ENCODE results near the gene ABHD16B. TPM values are rescaled to one million over a fixed set of nuclear protein-coding genes. Genes with fewer than 3 reads are reported as not detected.

The ABHD16B gene
- polyA plus RNA-seq, 2 donors: 0.42 to 0.92 TPM

DNA sequence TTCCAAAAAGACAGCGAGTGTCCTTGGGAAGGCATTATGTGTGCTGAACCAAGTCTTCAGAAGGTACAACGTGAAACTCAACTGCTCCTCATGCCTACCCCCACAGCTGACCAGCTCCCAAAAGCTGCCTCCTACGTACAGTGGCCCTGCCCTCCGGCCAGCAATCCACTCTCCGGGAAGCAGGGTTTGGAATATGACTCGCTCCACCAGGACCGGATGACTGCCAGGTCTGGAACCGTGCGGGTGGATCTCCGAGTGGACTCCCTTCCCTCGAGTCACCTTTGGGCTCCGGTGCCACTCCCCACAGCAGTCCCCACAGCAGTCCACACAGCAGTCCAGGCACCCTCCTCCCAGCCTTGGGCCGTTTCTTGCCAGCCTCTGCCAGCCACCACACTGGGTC lies 34.5 kb upstream of the ABHD16B start:
- 73 to 75% methylated on average over 13 of the region's 13 CpGs for WGBS, 2 donors
- H3K4me3 ChIP-seq (ENCODE audit: low read depth in 1 of 2, low read length in 2 of 2): no peak overlapping the region
- no peaks in the 10 kb centered on the region for H3K4me1 ChIP-seq (ENCODE audit: control insufficient read depth in 2 of 2, insufficient read depth in 2 of 2, low read length in 1 of 2)
- peaks cover 0 to 5% of the 10 kb centered on the region in 2 donors for H3K27me3 ChIP-seq (ENCODE audit: control insufficient read depth in 1 of 2, insufficient read depth in 2 of 2, low read length in 2 of 2)
- no peaks in the 10 kb centered on the region for H3K9me3 ChIP-seq (ENCODE audit: control insufficient read depth in 2 of 2, insufficient read depth in 1 of 2, low read depth in 1 of 2, low read length in 1 of 2)
- H3K27ac ChIP-seq (ENCODE audit: low read depth in 2 of 2, low read length in 1 of 2): no peak overlapping the region
- H3K36me3 ChIP-seq (ENCODE audit: control insufficient read depth in 2 of 2, insufficient read depth in 2 of 2, low read length in 1 of 2): no peaks in the 10 kb centered on the region

DNA sequence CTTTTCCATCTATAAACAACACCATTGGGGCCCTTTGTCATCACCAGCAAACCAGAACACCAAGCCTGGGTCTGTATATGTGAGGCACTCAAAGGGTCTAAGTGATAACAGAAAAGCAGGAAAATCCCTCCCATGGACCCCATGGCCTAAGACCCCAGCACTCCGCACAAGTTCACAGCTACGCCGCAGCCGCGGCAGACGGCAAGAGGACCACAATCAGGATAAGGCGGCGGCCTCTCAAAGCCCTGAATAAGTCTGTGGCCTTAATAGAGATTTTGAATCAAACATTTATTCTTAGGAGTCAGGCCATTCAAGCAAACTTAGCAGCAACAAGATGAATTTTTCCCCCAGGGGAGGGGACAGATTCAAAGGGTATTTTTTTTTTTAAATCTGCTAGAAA lies 33.2 kb upstream of the ABHD16B start:
- WGBS, 2 donors: 94 to 97% methylated on average over 8 of the region's 8 CpGs
- Histone ChIP-seq H3K27me3 (ENCODE audit: control insufficient read depth in 1 of 2, insufficient read depth in 2 of 2, low read length in 2 of 2) (peaks cover 0 to 5% of the 10 kb centered on the region in 2 donors), H3K9me3 (ENCODE audit: control insufficient read depth in 2 of 2, insufficient read depth in 1 of 2, low read depth in 1 of 2, low read length in 1 of 2) (no peaks in the 10 kb centered on the region), H3K4me1 (ENCODE audit: control insufficient read depth in 2 of 2, insufficient read depth in 2 of 2, low read length in 1 of 2) (peaks cover 0 to 3% of the 10 kb centered on the region in 2 donors), H3K4me3 (ENCODE audit: low read depth in 1 of 2, low read length in 2 of 2) (no peak overlapping the region), H3K27ac (ENCODE audit: low read depth in 2 of 2, low read length in 1 of 2) (no peak overlapping the region), H3K36me3 (ENCODE audit: control insufficient read depth in 2 of 2, insufficient read depth in 2 of 2, low read length in 1 of 2) (no peaks in the 10 kb centered on the region)

DNA sequence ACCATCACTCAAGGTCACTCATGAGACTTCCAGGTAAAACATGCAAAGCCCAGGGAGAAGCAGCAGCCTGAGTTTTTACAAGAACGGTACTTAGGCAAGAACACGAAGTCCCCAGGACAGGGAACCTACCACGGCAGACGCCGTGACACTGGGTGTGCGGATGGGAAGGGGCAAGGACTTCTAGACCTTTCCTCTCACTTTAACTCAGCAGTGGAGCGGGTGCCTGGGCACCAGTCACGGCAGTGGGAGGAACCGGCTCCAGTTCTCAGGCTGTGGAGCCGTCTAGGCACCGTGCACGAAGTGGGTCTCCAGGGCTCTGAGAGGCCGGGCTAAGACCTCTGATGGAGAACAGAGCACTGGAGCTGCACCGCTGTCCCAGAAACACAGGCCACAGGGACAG lies 32.8 kb upstream of the ABHD16B start:
- Histone ChIP-seq H3K9me3 (ENCODE audit: control insufficient read depth in 2 of 2, insufficient read depth in 1 of 2, low read depth in 1 of 2, low read length in 1 of 2) (no peaks in the 10 kb centered on the region), H3K27ac (ENCODE audit: low read depth in 2 of 2, low read length in 1 of 2) (no peak overlapping the region), H3K36me3 (ENCODE audit: control insufficient read depth in 2 of 2, insufficient read depth in 2 of 2, low read length in 1 of 2) (no peaks in the 10 kb centered on the region), H3K27me3 (ENCODE audit: control insufficient read depth in 1 of 2, insufficient read depth in 2 of 2, low read length in 2 of 2) (peaks cover 0 to 5% of the 10 kb centered on the region in 2 donors), H3K4me3 (ENCODE audit: low read depth in 1 of 2, low read length in 2 of 2) (no peak overlapping the region), H3K4me1 (ENCODE audit: control insufficient read depth in 2 of 2, insufficient read depth in 2 of 2, low read length in 1 of 2) (peaks cover 0 to 3% of the 10 kb centered on the region in 2 donors)
- 78 to 82% methylated on average over 12 to 14 of the region's 14 CpGs for WGBS, 2 donors

GRCh38 chr20:63828951-63829350 lies 32.3 kb upstream of the ABHD16B start:
- Histone ChIP-seq H3K27ac (ENCODE audit: low read depth in 2 of 2, low read length in 1 of 2) (no peak overlapping the region), H3K36me3 (ENCODE audit: control insufficient read depth in 2 of 2, insufficient read depth in 2 of 2, low read length in 1 of 2) (no peaks in the 10 kb centered on the region), H3K9me3 (ENCODE audit: control insufficient read depth in 2 of 2, insufficient read depth in 1 of 2, low read depth in 1 of 2, low read length in 1 of 2) (no peaks in the 10 kb centered on the region), H3K27me3 (ENCODE audit: control insufficient read depth in 1 of 2, insufficient read depth in 2 of 2, low read length in 2 of 2) (peaks cover 0 to 5% of the 10 kb centered on the region in 2 donors), H3K4me1 (ENCODE audit: control insufficient read depth in 2 of 2, insufficient read depth in 2 of 2, low read length in 1 of 2) (peaks cover 0 to 3% of the 10 kb centered on the region in 2 donors), H3K4me3 (ENCODE audit: low read depth in 1 of 2, low read length in 2 of 2) (peak overlapping the region in 1 of 2 donors; percentile 72)
- 64 to 69% methylated on average over 10 of the region's 10 CpGs for WGBS, 2 donors

DNA sequence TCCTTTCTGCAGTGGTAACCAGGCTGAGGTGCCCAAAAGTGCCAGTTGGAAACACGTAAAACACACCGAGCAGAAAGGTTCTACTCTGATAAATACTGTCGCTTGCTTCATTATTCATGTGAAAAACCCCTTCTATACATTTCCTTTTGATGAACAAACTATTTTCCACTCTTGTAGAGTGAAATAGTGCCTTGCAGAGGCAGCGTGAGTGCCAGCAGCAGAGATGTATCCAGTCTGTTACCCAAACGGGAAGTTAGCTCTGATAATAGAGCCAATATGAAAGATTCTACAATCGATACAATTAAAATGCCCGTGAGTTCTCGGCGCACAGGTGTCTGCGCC lies 31.7 kb upstream of the ABHD16B start:
- Histone ChIP-seq H3K36me3 (ENCODE audit: control insufficient read depth in 2 of 2, insufficient read depth in 2 of 2, low read length in 1 of 2) (no peaks in the 10 kb centered on the region), H3K4me3 (ENCODE audit: low read depth in 1 of 2, low read length in 2 of 2) (peak overlapping the region; percentile 41 to 72), H3K27me3 (ENCODE audit: control insufficient read depth in 1 of 2, insufficient read depth in 2 of 2, low read length in 2 of 2) (peaks cover 0 to 5% of the 10 kb centered on the region in 2 donors), H3K27ac (ENCODE audit: low read depth in 2 of 2, low read length in 1 of 2) (no peak overlapping the region), H3K9me3 (ENCODE audit: control insufficient read depth in 2 of 2, insufficient read depth in 1 of 2, low read depth in 1 of 2, low read length in 1 of 2) (no peaks in the 10 kb centered on the region), H3K4me1 (ENCODE audit: control insufficient read depth in 2 of 2, insufficient read depth in 2 of 2, low read length in 1 of 2) (peaks cover 0 to 3% of the 10 kb centered on the region in 2 donors)
- WGBS, 2 donors: 8 to 16% methylated on average over 10 of the region's 10 CpGs

DNA sequence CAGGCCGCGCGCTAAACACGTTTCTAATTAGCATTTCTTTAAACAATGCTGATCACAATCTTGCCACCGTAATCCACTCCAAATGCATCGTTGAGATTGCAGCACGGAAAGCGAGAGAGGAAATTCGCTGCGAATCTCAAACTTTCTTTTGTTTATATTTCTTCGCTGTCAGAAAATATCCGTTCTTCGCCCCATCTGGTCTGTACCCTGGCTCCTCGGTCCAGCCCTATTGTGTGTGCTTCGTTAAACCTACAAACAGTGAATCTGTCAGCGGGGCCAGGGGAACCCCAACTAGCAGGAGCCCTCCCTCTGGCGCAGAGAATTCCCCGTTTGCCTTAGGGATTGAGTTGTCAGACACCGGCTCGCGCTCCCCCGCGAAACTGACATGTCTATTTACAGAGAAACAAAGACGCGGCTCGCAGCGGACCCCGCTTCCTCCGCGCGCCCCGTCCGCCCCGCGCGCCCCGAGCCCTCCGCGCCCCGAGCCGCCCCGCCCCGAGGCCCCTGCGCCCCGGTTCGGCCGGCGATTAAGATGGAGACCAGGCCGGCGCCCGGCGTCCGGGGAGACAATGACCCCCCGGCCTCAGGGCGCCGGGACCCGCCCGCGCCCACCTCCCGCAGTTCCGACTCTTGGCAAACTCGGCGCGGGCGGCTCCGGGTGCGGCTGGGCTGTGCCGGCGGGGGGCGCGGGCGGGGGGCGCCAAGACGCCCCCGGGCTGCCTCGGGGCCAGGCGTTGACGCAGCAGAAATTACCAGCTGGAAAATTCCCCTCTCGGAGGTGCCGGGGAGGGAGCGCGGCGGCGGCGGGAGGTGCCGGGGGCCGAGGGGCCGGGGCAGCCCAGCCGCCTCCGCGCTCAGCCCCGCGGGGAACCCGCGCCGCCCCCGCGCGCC lies 31.1 kb upstream of the ABHD16B start:
- Histone ChIP-seq H3K27me3 (ENCODE audit: control insufficient read depth in 1 of 2, insufficient read depth in 2 of 2, low read length in 2 of 2) (peaks cover 0 to 5% of the 10 kb centered on the region in 2 donors), H3K4me3 (ENCODE audit: low read depth in 1 of 2, low read length in 2 of 2) (peak overlapping the region; percentile 41 to 72), H3K36me3 (ENCODE audit: control insufficient read depth in 2 of 2, insufficient read depth in 2 of 2, low read length in 1 of 2) (no peaks in the 10 kb centered on the region), H3K27ac (ENCODE audit: low read depth in 2 of 2, low read length in 1 of 2) (peak overlapping the region; percentile 36 to 48), H3K9me3 (ENCODE audit: control insufficient read depth in 2 of 2, insufficient read depth in 1 of 2, low read depth in 1 of 2, low read length in 1 of 2) (no peaks in the 10 kb centered on the region), H3K4me1 (ENCODE audit: control insufficient read depth in 2 of 2, insufficient read depth in 2 of 2, low read length in 1 of 2) (peaks cover 0 to 3% of the 10 kb centered on the region in 2 donors)
- 0 to 1% methylated on average over 54 to 99 of the region's 99 CpGs for WGBS, 2 donors

- H3K4me1 ChIP-seq (ENCODE audit: control insufficient read depth in 2 of 2, insufficient read depth in 2 of 2, low read length in 1 of 2): peaks cover 0 to 3% of the 10 kb centered on the region in 2 donors
- WGBS, 2 donors: 1 to 2% methylated on average over 27 to 147 of the region's 147 CpGs
- no peaks in the 10 kb centered on the region for H3K36me3 ChIP-seq (ENCODE audit: control insufficient read depth in 2 of 2, insufficient read depth in 2 of 2, low read length in 1 of 2)
- H3K4me3 ChIP-seq (ENCODE audit: low read depth in 1 of 2, low read length in 2 of 2): peak within 1 kb of the TSS; percentile 55 to 72
- peaks cover 0 to 5% of the 10 kb centered on the region in 2 donors for H3K27me3 ChIP-seq (ENCODE audit: control insufficient read depth in 1 of 2, insufficient read depth in 2 of 2, low read length in 2 of 2)
- H3K9me3 ChIP-seq (ENCODE audit: control insufficient read depth in 2 of 2, insufficient read depth in 1 of 2, low read depth in 1 of 2, low read length in 1 of 2): no peaks in the 10 kb centered on the region
- peak within 1 kb of the TSS; percentile 48 to 62 for H3K27ac ChIP-seq (ENCODE audit: low read depth in 2 of 2, low read length in 1 of 2)
Observed at GRCh38 chr20:63830841-63831588, 30.3 kb upstream of the ABHD16B start, which contains the start of gene ZBTB46. TSS of gene ZBTB46 (minus strand) at chr20:63831264. CDS start at chr20:63790757, 40,507 bp downstream.

- Histone ChIP-seq H3K4me3 (ENCODE audit: low read depth in 1 of 2, low read length in 2 of 2) (peak overlapping the region; percentile 55 to 72), H3K36me3 (ENCODE audit: control insufficient read depth in 2 of 2, insufficient read depth in 2 of 2, low read length in 1 of 2) (no peaks in the 10 kb centered on the region), H3K9me3 (ENCODE audit: control insufficient read depth in 2 of 2, insufficient read depth in 1 of 2, low read depth in 1 of 2, low read length in 1 of 2) (no peaks in the 10 kb centered on the region), H3K27ac (ENCODE audit: low read depth in 2 of 2, low read length in 1 of 2) (peak overlapping the region; percentile 47 to 62), H3K27me3 (ENCODE audit: control insufficient read depth in 1 of 2, insufficient read depth in 2 of 2, low read length in 2 of 2) (peaks cover 0 to 5% of the 10 kb centered on the region in 2 donors), H3K4me1 (ENCODE audit: control insufficient read depth in 2 of 2, insufficient read depth in 2 of 2, low read length in 1 of 2) (peaks cover 0 to 3% of the 10 kb centered on the region in 2 donors)
- 0 to 2% methylated on average over 48 to 55 of the region's 55 CpGs for WGBS, 2 donors
Observed at GRCh38 chr20:63831646-63831992, 29.7 kb upstream of the ABHD16B start.

- Histone ChIP-seq H3K4me3 (ENCODE audit: low read depth in 1 of 2, low read length in 2 of 2) (peak overlapping the region; percentile 55 to 72), H3K27me3 (ENCODE audit: control insufficient read depth in 1 of 2, insufficient read depth in 2 of 2, low read length in 2 of 2) (peaks cover 0 to 5% of the 10 kb centered on the region in 2 donors), H3K9me3 (ENCODE audit: control insufficient read depth in 2 of 2, insufficient read depth in 1 of 2, low read depth in 1 of 2, low read length in 1 of 2) (no peaks in the 10 kb centered on the region), H3K27ac (ENCODE audit: low read depth in 2 of 2, low read length in 1 of 2) (peak overlapping the region; percentile 48 to 62), H3K4me1 (ENCODE audit: control insufficient read depth in 2 of 2, insufficient read depth in 2 of 2, low read length in 1 of 2) (peaks cover 0 to 3% of the 10 kb centered on the region in 2 donors), H3K36me3 (ENCODE audit: control insufficient read depth in 2 of 2, insufficient read depth in 2 of 2, low read length in 1 of 2) (no peaks in the 10 kb centered on the region)
- 10 to 15% methylated on average over 58 to 76 of the region's 76 CpGs for WGBS, 2 donors
Observed at GRCh38 chr20:63831993-63832686, 29.2 kb upstream of the ABHD16B start.
